ENCODE data around the gene FGG. TPM values are rescaled to one million over a fixed set of nuclear protein-coding genes. Genes with fewer than 3 reads are reported as not detected.

FGG gene
- total and polyA plus RNA-seq, 7 donors: 0.04 to 0.84 (median 0.75) TPM; not detected in 4

DNA sequence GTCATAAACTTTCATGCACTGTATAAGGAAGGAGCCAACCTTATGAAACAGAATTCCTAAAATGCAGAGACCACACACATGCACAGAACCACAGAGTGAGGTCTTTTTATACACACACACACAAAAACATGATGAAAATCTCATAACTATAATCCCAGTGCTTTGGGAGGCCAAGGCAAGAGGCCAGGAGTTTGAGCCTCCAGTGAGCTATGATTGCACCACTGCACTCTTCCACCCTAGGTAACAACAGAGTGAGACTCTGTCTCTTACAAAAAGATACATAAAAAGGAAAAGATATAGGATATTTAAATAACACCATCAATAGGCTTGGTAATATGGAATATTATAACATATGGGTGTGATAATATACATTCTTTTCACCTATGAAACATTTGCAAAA, 32.5 kb downstream of the FGG start:
- H3K4me3 ChIP-seq: no peak overlapping the region
- no peak overlapping the region for H3K27ac ChIP-seq
- intact Hi-C loops (cut with DNase I): no loop called here
- no peak for TF ChIP-seq CTCF (IDR thresholded peaks at IDR 0.05)
- no peak for ATAC-seq
- H3K27me3 ChIP-seq (ENCODE audit: insufficient read depth in 3 of 3, low read length in 2 of 3): peaks cover 0 to 2% (median 0%) of the 10 kb centered on the region in 3 donors
- no peaks in the 10 kb centered on the region for H3K9me3 ChIP-seq
- H3K36me3 ChIP-seq (ENCODE audit: insufficient read depth in 1 of 2, low read depth in 1 of 2): no peaks in the 10 kb centered on the region
- DNase-seq: no peak
- H3K4me1 ChIP-seq: no peaks in the 10 kb centered on the region

- no peaks in the 10 kb centered on the region for H3K9me3 ChIP-seq
- H3K27ac ChIP-seq: no peak overlapping the region
- peaks cover 0 to 2% (median 0%) of the 10 kb centered on the region in 3 donors for H3K27me3 ChIP-seq (ENCODE audit: insufficient read depth in 3 of 3, low read length in 2 of 3)
- TF ChIP-seq CTCF (IDR thresholded peaks at IDR 0.05): no peak
- WGBS, 3 donors: 42 to 77% (median 61%) methylated on average over 1 of the region's 1 CpG
- no peaks in the 10 kb centered on the region for H3K36me3 ChIP-seq (ENCODE audit: insufficient read depth in 1 of 2, low read depth in 1 of 2)
- DNase-seq: no peak
- intact Hi-C loops (cut with DNase I): no loop called here
- no peaks in the 10 kb centered on the region for H3K4me1 ChIP-seq
- no peak for ATAC-seq
- no peak overlapping the region for H3K4me3 ChIP-seq
Observed at GRCh38 chr4:154578919-154579318, 33.5 kb downstream of the FGG start.

DNA sequence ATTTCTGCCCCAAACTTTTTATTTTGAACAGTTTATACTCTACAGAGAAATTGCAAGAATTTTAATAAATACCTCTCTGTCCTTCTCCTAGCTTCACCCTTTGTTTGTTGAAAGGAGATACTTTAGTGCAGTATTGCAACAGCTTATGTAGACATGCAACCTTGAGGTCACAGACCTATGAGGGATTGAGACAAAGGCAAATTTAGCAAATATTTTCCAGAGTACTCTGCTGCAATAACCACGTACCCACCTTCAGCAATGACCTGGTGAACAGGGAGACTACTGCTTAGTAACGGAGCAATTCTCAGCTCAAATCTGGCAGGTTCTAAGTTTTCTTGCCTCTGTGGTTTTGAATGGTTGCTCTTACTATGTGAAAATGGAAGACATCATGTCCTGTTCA, 35.1 kb downstream of the FGG start:
- H3K4me3 ChIP-seq: no peak overlapping the region
- DNase-seq: no peak
- H3K36me3 ChIP-seq (ENCODE audit: insufficient read depth in 1 of 2, low read depth in 1 of 2): no peaks in the 10 kb centered on the region
- ATAC-seq: no peak
- no peak for TF ChIP-seq CTCF (IDR thresholded peaks at IDR 0.05)
- WGBS, 3 donors: 69 to 77% (median 70%) methylated on average over 2 of the region's 2 CpGs
- no peaks in the 10 kb centered on the region for H3K4me1 ChIP-seq
- no peak overlapping the region for H3K27ac ChIP-seq
- intact Hi-C loops (cut with DNase I): no loop called here
- peaks cover 0 to 2% (median 0%) of the 10 kb centered on the region in 3 donors for H3K27me3 ChIP-seq (ENCODE audit: insufficient read depth in 3 of 3, low read length in 2 of 3)
- H3K9me3 ChIP-seq: no peaks in the 10 kb centered on the region

GRCh38 chr4:154574311-154574710, 38.1 kb downstream of the FGG start:
- no peaks in the 10 kb centered on the region for H3K9me3 ChIP-seq
- WGBS, 3 donors: 58 to 66% (median 62%) methylated on average over 3 of the region's 3 CpGs
- no peak for TF ChIP-seq CTCF (IDR thresholded peaks at IDR 0.05)
- peaks cover 0 to 5% (median 2%) of the 10 kb centered on the region in 3 donors for H3K27me3 ChIP-seq (ENCODE audit: insufficient read depth in 3 of 3, low read length in 2 of 3)
- intact Hi-C loops (cut with DNase I): no loop called here
- no peak overlapping the region for H3K4me3 ChIP-seq
- DNase-seq (no peak), ATAC-seq (no peak)
- no peaks in the 10 kb centered on the region for H3K4me1 ChIP-seq
- H3K36me3 ChIP-seq (ENCODE audit: insufficient read depth in 1 of 2, low read depth in 1 of 2): no peaks in the 10 kb centered on the region
- no peak overlapping the region for H3K27ac ChIP-seq

DNA sequence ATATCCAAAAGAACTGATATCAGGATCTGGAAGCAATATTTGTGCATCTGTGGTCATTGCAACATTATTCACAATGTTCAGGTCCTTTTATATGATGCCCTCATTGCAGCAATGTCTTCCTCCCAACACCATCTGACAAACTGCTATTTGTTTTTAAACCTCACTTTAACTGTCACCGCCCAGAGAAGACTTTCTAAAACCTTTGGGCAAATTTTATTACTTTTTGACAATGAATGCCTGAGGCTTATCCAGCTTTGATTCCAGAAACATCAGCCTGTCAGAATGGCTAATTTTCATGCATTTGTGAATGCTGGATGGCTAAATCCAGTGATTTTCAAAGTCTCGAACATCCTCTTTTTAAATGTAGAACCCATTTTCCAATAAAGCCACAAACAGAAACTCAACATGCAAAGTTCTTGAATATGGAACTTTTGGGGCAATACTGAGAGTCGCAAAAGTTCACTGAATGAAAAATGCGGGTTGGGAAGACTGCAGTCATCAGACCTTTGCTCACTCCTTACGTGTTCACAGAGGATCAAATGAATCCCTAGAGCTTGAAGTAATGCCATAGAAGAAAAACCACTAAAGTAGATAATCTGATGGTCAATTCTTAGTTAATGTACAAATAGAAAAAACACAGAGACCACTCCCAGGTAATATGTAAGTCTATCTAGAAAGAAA, 39.1 kb downstream of the FGG start:
- WGBS, 3 donors: 69 to 83% (median 74%) methylated on average over 5 of the region's 5 CpGs
- ATAC-seq (no peak), DNase-seq (no peak)
- Histone ChIP-seq H3K4me1 (no peaks in the 10 kb centered on the region), H3K4me3 (no peak overlapping the region), H3K27ac (no peak overlapping the region), H3K27me3 (ENCODE audit: insufficient read depth in 3 of 3, low read length in 2 of 3) (peaks cover 0 to 5% (median 2%) of the 10 kb centered on the region in 3 donors), H3K9me3 (no peaks in the 10 kb centered on the region), H3K36me3 (ENCODE audit: insufficient read depth in 1 of 2, low read depth in 1 of 2) (no peaks in the 10 kb centered on the region)
- TF ChIP-seq CTCF (IDR thresholded peaks at IDR 0.05): no peak
- intact Hi-C loops (cut with DNase I): no loop called here
